GM23338 (cell line): ENCODE results near the gene ZC3H12C. TPM values are rescaled to one million over a fixed set of nuclear protein-coding genes. Genes with fewer than 3 reads are reported as not detected.

ENCODE experiments used
- ATAC-seq: fragments of 200-7000 bp; cut with Tn5 transposase; 3 replicates; pipeline ENCODE4 v1.9.1; 2020
- DNase-seq: peaks from one replicate; pipeline ENCODE4 v3.0.0-alpha.2; 2015; ENCODE audit warnings: low spot score
- H2AFZ ChIP-seq: fragments of 200-600 bp; sonication (generic); 2 replicates; pipeline ENCODE4 v1.8.0; 2016; ENCODE audit warnings: antibody characterized with exemption, mild to moderate bottlenecking, moderate library complexity
- H3F3A ChIP-seq: fragments of 200-600 bp; sonication (generic); replicated peaks from 2 replicates; pipeline ENCODE4 v1.8.0; 2017; ENCODE audit warnings: antibody characterized with exemption, mixed run types, low read depth
- H3K27ac ChIP-seq: fragments of 200-600 bp; sonication (generic); 2 replicates; pipeline ENCODE4 v1.6.1; 2016; ENCODE audit warnings: low read depth
- H3K27me3 ChIP-seq: fragments of 200-600 bp; sonication (generic); 2 replicates; pipeline ENCODE4 v1.8.0; 2016; ENCODE audit warnings: mild to moderate bottlenecking, mixed run types, moderate library complexity; ENCODE audit not compliant: insufficient read depth
- H3K36me3 ChIP-seq: fragments of 200-600 bp; sonication (generic); 2 replicates; pipeline ENCODE4 v1.8.0; 2016; ENCODE audit warnings: mild to moderate bottlenecking; ENCODE audit not compliant: insufficient read depth
- H3K4me1 ChIP-seq: fragments of 200-600 bp; sonication (generic); 2 replicates; pipeline ENCODE4 v1.8.0; 2016; ENCODE audit warnings: mild to moderate bottlenecking, moderate library complexity; ENCODE audit not compliant: insufficient read depth
- H3K4me2 ChIP-seq: fragments of 200-600 bp; sonication (generic); 2 replicates; pipeline ENCODE4 v1.7.1; 2017; ENCODE audit warnings: mixed run types
- H3K4me3 ChIP-seq: fragments of 200-600 bp; sonication (generic); 2 replicates; pipeline ENCODE4 v1.6.1; 2016; ENCODE audit warnings: mixed run types
- H3K79me2 ChIP-seq: fragments of 200-600 bp; sonication (generic); replicated peaks from 2 replicates; pipeline ENCODE4 v1.8.0; 2017; ENCODE audit warnings: mild to moderate bottlenecking; ENCODE audit not compliant: insufficient read depth
- H3K9me2 ChIP-seq: fragments of 200-600 bp; sonication (generic); 2 replicates; pipeline ENCODE4 v1.8.0; 2017; ENCODE audit not compliant: insufficient read depth
- H4K20me1 ChIP-seq: fragments of 200-600 bp; sonication (generic); replicated peaks from 2 replicates; pipeline ENCODE4 v1.8.0; 2017; ENCODE audit warnings: mild to moderate bottlenecking; ENCODE audit not compliant: insufficient read depth
- H3K27ac Mint-ChIP-seq: 2 replicates; pipeline ENCODE4 v1.8.0; 2020; ENCODE audit warnings: inconsistent platforms, mild to moderate bottlenecking, moderate library complexity, mixed read lengths
- H3K27me3 Mint-ChIP-seq: 3 replicates; pipeline ENCODE4 v1.8.0; 2022; ENCODE audit warnings: low read depth, mild to moderate bottlenecking, moderate library complexity, mixed read lengths, inconsistent platforms; ENCODE audit not compliant: insufficient read depth, poor library complexity
- H3K36me3 Mint-ChIP-seq: 3 replicates; pipeline ENCODE4 v1.8.0; 2021; ENCODE audit warnings: low read depth, mild to moderate bottlenecking, inconsistent platforms, moderate library complexity, mixed read lengths
- H3K4me1 Mint-ChIP-seq: 3 replicates; pipeline ENCODE4 v1.8.0; 2020; ENCODE audit warnings: mild to moderate bottlenecking, inconsistent platforms, mixed read lengths
- H3K4me3 Mint-ChIP-seq: 3 replicates; pipeline ENCODE4 v1.8.0; 2021; ENCODE audit warnings: moderate library complexity, mild to moderate bottlenecking, inconsistent platforms, mixed read lengths
- H3K9me3 Mint-ChIP-seq: 3 replicates; pipeline ENCODE4 v1.8.0; 2020; ENCODE audit warnings: moderate library complexity, mild to moderate bottlenecking, inconsistent platforms, mixed read lengths
- CREB1 ChIP-seq: fragments of 250-450 bp; sonication (Bioruptor Pico); IDR thresholded peaks from 2 replicates; pipeline ENCODE4 v1.5.0; 2020; ENCODE audit warnings: low read depth, mild to moderate bottlenecking, moderate library complexity
- CTCF ChIP-seq, 2 experiments: fragments of 200-600 bp in 1 of 2; sonication (generic) in 1 of 2; conservative IDR thresholded peaks; 2 replicates each; pipeline versions ENCODE4 v1.5.1 to v1.6.1; 2016 to 2017; ENCODE audit warnings: antibody characterized with exemption in 2 of 2, low read depth in 2 of 2, mild to moderate bottlenecking in 2 of 2, moderate library complexity in 1 of 2
- ETS1 ChIP-seq: IDR thresholded peaks from 2 replicates; pipeline ENCODE4 v1.6.1; 2016; ENCODE audit warnings: antibody characterized with exemption
- EZH2 ChIP-seq: fragments of 200-600 bp; sonication (generic); IDR thresholded peaks from one replicate; pipeline ENCODE4 v1.8.0; 2017; ENCODE audit warnings: antibody characterized with exemption, mild to moderate bottlenecking, low read depth; ENCODE audit not compliant: unreplicated experiment
- EZH2phosphoT487 ChIP-seq: fragments of 200-600 bp; sonication (generic); IDR thresholded peaks from one replicate; pipeline ENCODE4 v1.8.1; 2018; ENCODE audit warnings: antibody characterized with exemption; ENCODE audit not compliant: unreplicated experiment
- JUNB ChIP-seq: IDR thresholded peaks from one replicate; pipeline ENCODE4 v1.6.1; 2016; ENCODE audit warnings: antibody characterized with exemption; ENCODE audit not compliant: unreplicated experiment
- NANOG ChIP-seq: IDR thresholded peaks from 2 replicates; pipeline ENCODE4 v1.6.1; 2016; ENCODE audit warnings: antibody characterized with exemption, borderline replicate concordance
- POLR2AphosphoS5 ChIP-seq: IDR thresholded peaks from 2 replicates; pipeline ENCODE4 v1.6.1; 2016; ENCODE audit warnings: antibody characterized with exemption, low read depth
- REST ChIP-seq: IDR thresholded peaks from one replicate; pipeline ENCODE4 v1.6.1; 2018; ENCODE audit warnings: antibody characterized with exemption; ENCODE audit not compliant: unreplicated experiment
- STAT1 ChIP-seq: IDR thresholded peaks from one replicate; pipeline ENCODE4 v1.6.1; 2016; ENCODE audit warnings: antibody characterized with exemption; ENCODE audit not compliant: unreplicated experiment
- ZNF114 ChIP-seq: fragments of 250-450 bp; sonication (Bioruptor Pico); IDR thresholded peaks from 2 replicates; pipeline ENCODE4 v1.5.0; 2020; ENCODE audit warnings: mild to moderate bottlenecking, moderate library complexity
- ZNF331 ChIP-seq: fragments of 250-450 bp; sonication (Bioruptor Pico); IDR thresholded peaks from 2 replicates; pipeline ENCODE4 v1.5.0; 2020; ENCODE audit warnings: low read depth, mild to moderate bottlenecking, moderate library complexity
- polyA plus RNA-seq: library from polyadenylated mRNA; unstranded; fragments of >200 nt; fragmentation: Nextera tagmentation; extraction: Ambion mirVana; gene quantifications from 2 replicates; pipeline ENCODE4 v1.2.1, GENCODE V29; 2016
- total RNA-seq: library from RNA; depleted of rRNA; stranded (reverse); fragments of >200 nt; shearing (Covaris generic); gene quantifications from 2 replicates; pipeline ENCODE4 v1.2.3, GENCODE V29; 2014

Gene ZC3H12C
- total and polyA plus RNA-seq, 2 experiments from 2014 or later, result 0.55 to 2.4 TPM

- TF ChIP-seq EZH2 (no peak), ETS1 (no peak), JUNB (no peak), NANOG (no peak), STAT1 (no peak)
Measured at GRCh38 chr11:110177086-110177456, 83.9 kb downstream of the ZC3H12C start (continued).

GRCh38 chr11:110179064-110179463 lies 85.9 kb downstream of the ZC3H12C start:
- Histone ChIP-seq H2AFZ (no peak overlapping the region), H3K79me2 (no peaks in the 10 kb centered on the region), H3K36me3 (no peaks in the 10 kb centered on the region), H3K4me2 (no peak overlapping the region), H3K27ac (no peak overlapping the region), H3F3A (peaks cover 5% of the 10 kb centered on the region; the same call in 1 of the 2 replicates), H3K27me3 (peaks cover 10% of the 10 kb centered on the region), H3K4me3 (no peak overlapping the region), H3K4me1 (peaks cover 22% of the 10 kb centered on the region), H4K20me1 (no peaks in the 10 kb centered on the region), H3K9me2 (peaks cover 5% of the 10 kb centered on the region; the same call in 1 of the 2 replicates)
- no peak overlapping the region for H3K27ac Mint-ChIP-seq
- TF ChIP-seq ETS1 (no peak), JUNB (no peak)
- peaks cover 15% of the 10 kb centered on the region for H3K27me3 Mint-ChIP-seq
- H3K9me3 Mint-ChIP-seq, result peaks cover 4% of the 10 kb centered on the region; the same call in 1 of the 3 replicates
- no peak overlapping the region for H3K4me3 Mint-ChIP-seq
- H3K36me3 Mint-ChIP-seq, result no peaks in the 10 kb centered on the region
- DNase-seq (no peak), ATAC-seq (no peak)
- H3K4me1 Mint-ChIP-seq, result peaks cover 28% of the 10 kb centered on the region

- Histone ChIP-seq H3K27ac (no peak overlapping the region), H4K20me1 (no peaks in the 10 kb centered on the region), H3K4me1 (peaks cover 18% of the 10 kb centered on the region), H3K79me2 (no peaks in the 10 kb centered on the region), H3K9me2 (peaks cover 5% of the 10 kb centered on the region; the same call in 1 of the 2 replicates), H3K36me3 (no peaks in the 10 kb centered on the region), H3K4me3 (no peak overlapping the region), H3F3A (no peaks in the 10 kb centered on the region), H3K27me3 (no peaks in the 10 kb centered on the region), H3K4me2 (no peak overlapping the region), H2AFZ (no peak overlapping the region)
- ATAC-seq (no peak), DNase-seq (no peak)
- Mint-ChIP-seq H3K4me1 (peaks cover 27% of the 10 kb centered on the region), H3K4me3 (no peak overlapping the region), H3K27me3 (peaks cover 18% of the 10 kb centered on the region), H3K36me3 (no peaks in the 10 kb centered on the region), H3K9me3 (peaks cover 4% of the 10 kb centered on the region; the same call in 1 of the 3 replicates), H3K27ac (no peak overlapping the region)
- no peak for TF ChIP-seq NANOG
- no peak for TF ChIP-seq POLR2AphosphoS5
- no peak for TF ChIP-seq ZNF331 (CRISPR knock-in tag)
- no peak for TF ChIP-seq CTCF (conservative IDR thresholded peaks at IDR 0.05; ENCODE audit: low read depth in 2 of 2)
- no peak for TF ChIP-seq ZNF114 (CRISPR knock-in tag)
- TF ChIP-seq EZH2phosphoT487, result no peak
- no peak for TF ChIP-seq STAT1
- no peak for TF ChIP-seq REST
- no peak for TF ChIP-seq ETS1
- TF ChIP-seq JUNB, result no peak
- no peak for TF ChIP-seq CREB1 (CRISPR knock-in tag)
Measured at GRCh38 chr11:110182886-110183285, 89.7 kb downstream of the ZC3H12C start.
